Stimulated activated naive CD8-positive, alpha-beta T cell treated with anti-CD3 and anti-CD28 coated beads, Interleukin-15, amount 100 ng/mL, for 72 hours (primary cell): Measurements from ENCODE around the gene ANXA8.
"Not testable (repeated sequence)": the region's sequence is repeated elsewhere in the genome, so short reads cannot be mapped to it uniquely, and the experiment has no call there.

Source experiments
- ATAC-seq: fragments of 150-1000 bp; cut with Tn5 transposase; 2 replicates; pipeline ENCODE4 v1.10.0; 2021; ENCODE audit warnings: mild to moderate bottlenecking, moderate library complexity
- DNase-seq, 2 donors: peaks; one replicate each; pipeline ENCODE4 v3.0.0; 2021 to 2022
- H3K27ac Mint-ChIP-seq, 2 donors: one replicate each; pipeline ENCODE4 v1.8.0; 2022; ENCODE audit warnings: mild to moderate bottlenecking in 2 of 2, mixed read lengths in 2 of 2, moderate library complexity in 2 of 2
- H3K27me3 Mint-ChIP-seq: one replicate; pipeline ENCODE4 v1.8.0; 2022; ENCODE audit warnings: mixed read lengths
- H3K4me1 Mint-ChIP-seq: one replicate; pipeline ENCODE4 v1.8.0; 2022; ENCODE audit warnings: mild to moderate bottlenecking, mixed read lengths
- H3K4me3 Mint-ChIP-seq, 2 donors: one replicate each; pipeline ENCODE4 v1.8.0; 2022; ENCODE audit warnings: mild to moderate bottlenecking in 2 of 2, mixed read lengths in 2 of 2, moderate library complexity in 1 of 2
- H3K9me3 Mint-ChIP-seq, 2 donors: one replicate each; pipeline ENCODE4 v1.8.0; 2022; ENCODE audit warnings: mixed read lengths in 2 of 2

The ANXA8 gene

DNA sequence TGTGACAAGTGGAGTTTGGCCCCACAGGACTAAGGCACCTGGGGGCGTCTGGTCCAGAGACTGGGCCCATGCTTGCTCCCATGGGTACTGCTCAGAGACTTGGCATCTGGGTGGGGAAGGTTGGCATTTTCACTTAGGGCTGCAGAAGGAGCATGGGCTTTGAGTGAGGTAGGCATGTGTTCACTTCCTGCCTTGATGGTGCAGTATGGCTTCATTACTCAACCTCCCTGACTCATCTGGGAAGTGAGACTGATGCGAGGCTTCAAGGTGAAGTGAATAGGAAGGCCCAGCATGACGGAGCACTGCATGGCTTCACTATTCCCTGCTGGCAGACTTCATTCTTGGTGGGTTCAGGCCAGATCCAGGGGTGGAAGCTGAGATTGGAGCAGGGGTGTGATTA is 11.3 kb downstream of the ANXA8 start:
- not testable (repeated sequence) for H3K27me3 Mint-ChIP-seq, H3K4me3 Mint-ChIP-seq, H3K9me3 Mint-ChIP-seq, DNase-seq, H3K4me1 Mint-ChIP-seq, H3K27ac Mint-ChIP-seq
- peak; percentile 93 for ATAC-seq

DNA sequence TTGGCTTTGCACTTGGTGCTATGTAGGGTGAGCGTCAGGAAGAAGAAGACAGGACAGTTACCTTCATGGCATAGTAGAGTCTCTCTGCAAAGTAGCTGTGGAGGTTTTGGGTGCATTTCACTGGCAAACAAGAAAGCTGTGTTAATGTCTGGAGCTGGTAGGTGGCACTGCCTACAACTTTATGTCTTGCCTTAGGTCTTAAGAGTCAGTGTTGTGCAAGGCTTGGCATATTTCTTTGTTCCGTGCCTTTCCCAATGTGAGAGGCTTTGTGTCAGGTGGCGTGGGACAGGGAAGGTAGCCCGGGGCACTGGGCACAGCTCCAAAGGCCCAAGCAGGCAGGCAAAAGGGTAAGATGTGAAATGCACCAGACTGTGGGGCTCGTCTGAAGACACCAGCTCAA is 11.8 kb downstream of the ANXA8 start:
- not testable (repeated sequence) for H3K9me3 Mint-ChIP-seq, ATAC-seq, DNase-seq, H3K4me3 Mint-ChIP-seq, H3K27me3 Mint-ChIP-seq, H3K4me1 Mint-ChIP-seq, H3K27ac Mint-ChIP-seq

DNA sequence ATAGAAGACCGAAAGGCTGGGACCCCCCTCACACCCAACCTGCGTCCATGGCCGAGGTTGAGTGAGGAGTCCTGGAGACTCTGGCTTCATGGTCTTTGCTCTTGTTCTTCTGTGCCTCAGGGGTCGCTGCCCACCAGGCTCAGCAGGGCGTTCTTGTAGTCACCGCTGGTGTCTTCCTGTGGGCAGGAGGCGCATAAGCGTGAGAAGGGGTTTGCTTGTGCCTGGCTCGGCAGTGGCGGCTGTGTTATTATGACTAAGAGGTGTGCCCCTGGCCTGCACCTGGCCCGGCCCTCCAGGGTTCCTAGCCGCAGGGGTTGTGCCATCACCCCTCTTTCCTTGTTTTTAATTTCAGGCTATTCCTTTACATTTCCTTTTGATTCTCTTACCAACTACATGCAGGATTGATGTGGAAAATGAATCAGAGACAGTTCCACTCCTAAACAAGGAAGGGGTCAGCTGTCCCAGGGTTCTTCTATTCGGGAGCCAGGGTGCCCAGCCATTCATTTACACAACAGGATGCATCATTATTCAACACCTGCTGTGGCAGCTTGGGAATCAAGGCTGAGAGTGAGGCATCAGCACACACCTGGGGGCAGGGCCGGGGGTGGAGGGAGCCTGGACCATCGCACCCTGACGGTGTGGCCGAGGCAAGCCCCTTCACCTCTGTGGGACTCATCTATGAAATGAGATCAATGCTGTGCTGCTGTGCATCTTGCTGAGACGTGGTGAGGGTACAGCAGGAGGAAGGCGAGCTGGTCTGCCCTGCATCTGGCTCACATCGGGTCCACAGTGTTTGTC is 15.0 kb downstream of the ANXA8 start:
- not testable (repeated sequence) for H3K27ac Mint-ChIP-seq, ATAC-seq, H3K4me3 Mint-ChIP-seq, H3K9me3 Mint-ChIP-seq, H3K4me1 Mint-ChIP-seq, H3K27me3 Mint-ChIP-seq, DNase-seq

DNA sequence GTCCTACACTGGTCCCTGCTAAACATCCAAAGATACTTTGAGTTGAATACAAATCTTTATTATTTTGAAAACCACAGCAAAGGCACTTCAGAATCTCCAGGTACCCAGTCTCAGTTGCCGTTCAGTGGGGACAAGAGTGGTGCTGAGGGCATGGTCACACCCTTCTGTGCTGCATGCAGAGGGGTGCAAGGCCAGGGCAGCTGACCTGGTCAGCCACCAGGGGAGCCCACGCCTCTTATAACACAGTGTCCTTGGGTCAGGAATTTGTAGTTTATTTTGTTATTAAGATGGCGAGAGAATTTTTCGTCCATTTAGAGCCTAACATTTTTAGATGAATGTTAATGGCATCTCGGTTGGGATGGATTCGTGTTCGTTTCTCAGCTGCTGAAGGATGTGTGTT is 16.0 kb downstream of the ANXA8 start:
- not testable (repeated sequence) for ATAC-seq, H3K9me3 Mint-ChIP-seq, H3K4me3 Mint-ChIP-seq, DNase-seq, H3K4me1 Mint-ChIP-seq, H3K27ac Mint-ChIP-seq, H3K27me3 Mint-ChIP-seq

DNA sequence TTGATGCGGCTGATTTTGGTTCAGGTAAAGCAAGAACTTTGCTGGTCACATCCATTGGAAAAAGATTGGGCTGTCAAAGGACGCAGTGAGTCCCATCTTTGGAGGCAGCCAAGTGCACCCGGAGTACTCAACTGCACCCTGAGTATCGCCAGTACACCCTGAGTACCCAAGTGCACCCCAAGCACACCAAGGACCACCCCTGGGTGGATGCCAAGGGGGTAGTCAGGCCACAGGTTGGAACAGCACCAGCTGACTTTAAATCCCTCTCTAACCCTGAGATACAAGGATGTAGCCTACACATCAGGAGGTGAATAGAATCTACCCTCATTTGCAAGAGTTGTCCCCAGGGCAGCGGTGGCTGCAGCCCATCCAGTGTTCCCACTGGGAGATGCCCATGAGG is 16.5 kb downstream of the ANXA8 start:
- not testable (repeated sequence) for ATAC-seq, H3K4me3 Mint-ChIP-seq, H3K27ac Mint-ChIP-seq, DNase-seq, H3K27me3 Mint-ChIP-seq, H3K9me3 Mint-ChIP-seq, H3K4me1 Mint-ChIP-seq

DNA sequence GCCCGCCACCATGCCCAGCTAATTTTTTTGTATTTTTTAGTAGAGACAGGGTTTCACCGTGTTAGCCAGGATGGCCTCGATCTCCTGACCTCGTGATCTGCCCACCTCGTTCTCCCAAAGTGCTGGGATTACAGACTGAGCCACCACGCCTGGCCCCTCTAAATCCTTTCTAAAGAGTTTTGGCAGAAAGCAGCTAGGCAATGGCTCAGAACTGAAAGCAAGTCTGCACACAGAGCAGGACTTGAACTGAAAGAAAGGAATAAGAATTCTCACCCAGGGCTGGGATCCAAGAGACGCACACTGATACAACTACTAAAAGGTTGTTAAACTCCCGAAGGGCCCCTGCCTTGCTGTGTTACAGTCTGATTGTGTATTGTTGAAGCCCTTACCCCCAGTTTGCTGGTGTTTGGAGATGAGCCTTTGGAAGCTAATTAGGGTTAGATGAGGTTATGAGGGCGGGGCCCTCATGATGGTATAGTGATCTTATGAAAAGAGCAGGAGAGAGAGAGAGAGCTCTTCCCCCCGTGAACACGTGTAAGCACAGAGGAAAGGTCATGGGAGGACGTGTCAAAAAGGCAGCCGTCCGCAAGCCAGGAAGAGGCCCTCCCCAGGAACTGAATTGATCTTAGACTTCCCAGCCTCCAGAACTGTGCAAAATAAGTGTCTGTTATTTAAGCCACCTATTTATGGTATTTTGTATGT is 18.5 kb downstream of the ANXA8 start:
- ATAC-seq, H3K27ac Mint-ChIP-seq, H3K4me1 Mint-ChIP-seq, H3K9me3 Mint-ChIP-seq, H3K4me3 Mint-ChIP-seq, H3K27me3 Mint-ChIP-seq, DNase-seq: not testable (repeated sequence)

DNA sequence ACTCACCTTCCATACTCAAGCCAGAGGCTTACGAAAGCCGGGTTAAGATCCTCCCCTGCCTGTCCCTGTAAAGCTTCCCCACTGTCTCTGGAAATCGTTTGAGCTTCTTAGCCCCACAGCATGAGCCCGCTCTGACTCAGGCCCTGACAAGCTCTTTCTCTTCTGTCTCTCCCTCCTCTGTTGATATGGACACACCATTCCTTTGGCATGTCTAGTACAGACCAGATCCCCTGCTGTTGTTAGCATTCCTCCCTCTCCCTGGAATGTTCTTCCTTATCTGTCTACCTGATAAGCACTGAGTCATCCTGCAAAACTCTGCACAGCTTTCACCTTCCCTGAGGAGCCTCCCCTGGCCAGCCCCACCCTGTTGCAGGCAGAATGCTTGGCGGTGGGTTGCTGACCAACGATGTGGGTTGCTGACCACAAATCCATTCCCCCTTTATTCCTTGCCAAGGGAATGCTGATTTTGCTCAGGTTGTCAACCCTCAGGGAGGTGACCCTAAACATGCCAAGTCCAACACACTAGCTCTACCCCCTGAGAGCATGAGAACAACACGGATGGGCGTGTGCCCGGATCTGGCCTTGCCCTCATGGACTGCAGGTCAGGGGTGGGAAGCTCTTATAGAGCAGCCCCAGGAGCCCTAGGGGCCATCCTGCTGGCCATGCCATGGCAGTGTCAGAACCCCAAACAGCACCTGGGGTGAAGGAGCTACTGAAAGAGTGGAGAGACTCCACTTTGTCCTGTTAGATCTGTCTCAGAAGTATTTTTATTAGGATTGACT is 21.1 kb downstream of the ANXA8 start:
- not testable (repeated sequence) for H3K27me3 Mint-ChIP-seq, H3K4me1 Mint-ChIP-seq, H3K27ac Mint-ChIP-seq, H3K4me3 Mint-ChIP-seq, DNase-seq, ATAC-seq, H3K9me3 Mint-ChIP-seq

DNA sequence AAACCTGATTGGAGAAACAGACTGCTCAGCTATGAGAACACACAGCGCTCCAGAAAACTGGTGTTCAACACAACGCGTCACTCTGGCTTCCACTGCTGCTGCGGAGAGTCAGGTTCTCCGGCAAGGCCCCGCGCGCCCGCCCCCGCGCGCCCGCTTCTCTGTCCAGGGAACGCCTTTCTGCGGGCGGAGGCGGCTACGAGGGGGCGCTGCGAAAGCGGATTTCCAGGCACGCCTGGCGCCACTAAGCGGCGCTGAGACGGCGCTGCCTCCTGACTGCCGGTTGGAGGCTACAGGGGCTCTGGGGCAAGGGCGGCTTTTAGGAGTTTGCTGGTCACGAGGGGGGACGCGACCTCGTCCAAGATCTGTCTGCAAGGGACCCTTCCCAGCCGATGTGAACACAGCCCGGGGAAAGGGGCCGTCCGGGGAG is 22.6 kb downstream of the ANXA8 start:
- H3K9me3 Mint-ChIP-seq, H3K27ac Mint-ChIP-seq, H3K4me1 Mint-ChIP-seq: not testable (repeated sequence)
- H3K4me3 Mint-ChIP-seq: peak overlapping the region; percentile 49 to 57
- DNase-seq (peak in 1 of 2 donors; percentile 21), ATAC-seq (peak; percentile 77)
- peaks cover 13% of the 10 kb centered on the region for H3K27me3 Mint-ChIP-seq

DNA sequence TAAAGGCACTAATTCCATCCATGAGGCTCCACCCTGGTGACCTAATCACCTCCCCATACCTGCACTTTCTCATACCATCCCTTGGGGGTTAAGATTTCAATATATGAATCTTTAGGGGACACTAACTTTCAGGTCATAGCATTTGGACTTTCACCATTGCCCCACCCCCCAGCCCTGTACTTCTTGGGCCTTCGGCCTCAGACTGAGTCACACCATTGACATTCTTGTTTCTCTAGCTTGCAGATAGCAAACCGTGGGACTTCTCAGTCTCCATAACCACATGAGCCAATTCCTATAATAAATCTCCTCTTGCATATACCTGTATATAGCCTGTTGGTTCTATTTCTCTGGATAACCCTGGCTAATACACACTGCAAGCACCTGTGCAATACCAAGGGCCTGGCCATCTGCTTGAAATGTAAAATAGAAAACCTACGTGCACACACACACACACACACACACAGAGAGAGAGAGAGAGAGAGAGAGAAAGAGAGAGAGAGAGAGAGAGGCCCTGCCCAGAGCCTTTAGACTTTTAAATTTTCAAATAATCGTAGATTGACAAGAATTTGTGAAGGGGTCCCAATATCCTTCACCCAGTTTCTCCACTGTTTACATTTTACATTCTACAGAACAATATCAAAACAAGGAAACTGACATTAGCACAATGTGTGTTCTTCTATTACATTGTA is 25.3 kb downstream of the ANXA8 start:
- ATAC-seq (no peak), DNase-seq (no peak)
- Mint-ChIP-seq H3K27ac (no peak overlapping the region), H3K4me3 (no peak overlapping the region), H3K9me3 (no peaks in the 10 kb centered on the region), H3K27me3 (peaks cover 32% of the 10 kb centered on the region), H3K4me1 (peaks cover 9% of the 10 kb centered on the region)

DNA sequence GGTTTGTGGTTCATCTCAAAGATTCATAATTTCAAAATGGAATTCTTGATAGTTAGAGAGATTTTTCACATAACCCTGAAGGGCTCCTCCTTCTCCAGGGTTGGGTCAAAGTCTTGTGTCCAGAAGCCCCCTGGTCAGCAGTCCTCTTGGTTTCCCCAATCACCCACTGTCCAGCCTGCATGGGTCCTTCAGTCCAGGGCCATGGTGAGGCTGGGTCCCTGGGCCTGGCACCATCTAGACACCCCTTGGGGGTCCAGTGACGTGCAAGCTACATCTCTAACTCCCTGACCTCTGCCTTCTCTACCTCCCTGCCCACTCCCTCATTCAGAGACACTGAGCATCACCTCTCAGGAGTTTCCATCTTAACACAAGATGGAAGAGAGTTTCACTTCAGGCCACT is 26.1 kb downstream of the ANXA8 start:
- no peak for ATAC-seq
- Mint-ChIP-seq H3K4me3 (no peak overlapping the region), H3K9me3 (no peaks in the 10 kb centered on the region), H3K27ac (no peak overlapping the region), H3K27me3 (peaks cover 35% of the 10 kb centered on the region), H3K4me1 (peaks cover 9% of the 10 kb centered on the region)
- no peak for DNase-seq

DNA sequence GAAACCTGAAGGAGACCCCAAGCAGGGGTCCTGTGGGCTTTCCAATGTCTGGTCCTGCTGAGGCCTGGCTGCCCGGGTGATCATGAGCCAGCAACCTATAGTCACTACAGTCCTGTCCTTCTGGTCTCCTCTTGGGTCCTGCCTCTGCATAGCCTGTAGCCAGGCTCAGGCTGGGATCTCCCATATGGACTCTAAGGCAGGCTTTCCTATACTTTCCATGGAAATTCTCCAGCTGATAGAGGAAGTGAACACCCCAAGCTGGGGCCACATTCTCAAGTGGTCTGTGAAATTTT is 26.4 kb downstream of the ANXA8 start:
- Mint-ChIP-seq H3K4me1 (peaks cover 11% of the 10 kb centered on the region), H3K4me3 (no peak overlapping the region), H3K27ac (no peak overlapping the region), H3K27me3 (peaks cover 38% of the 10 kb centered on the region), H3K9me3 (no peaks in the 10 kb centered on the region)
- ATAC-seq (no peak), DNase-seq (no peak)

DNA sequence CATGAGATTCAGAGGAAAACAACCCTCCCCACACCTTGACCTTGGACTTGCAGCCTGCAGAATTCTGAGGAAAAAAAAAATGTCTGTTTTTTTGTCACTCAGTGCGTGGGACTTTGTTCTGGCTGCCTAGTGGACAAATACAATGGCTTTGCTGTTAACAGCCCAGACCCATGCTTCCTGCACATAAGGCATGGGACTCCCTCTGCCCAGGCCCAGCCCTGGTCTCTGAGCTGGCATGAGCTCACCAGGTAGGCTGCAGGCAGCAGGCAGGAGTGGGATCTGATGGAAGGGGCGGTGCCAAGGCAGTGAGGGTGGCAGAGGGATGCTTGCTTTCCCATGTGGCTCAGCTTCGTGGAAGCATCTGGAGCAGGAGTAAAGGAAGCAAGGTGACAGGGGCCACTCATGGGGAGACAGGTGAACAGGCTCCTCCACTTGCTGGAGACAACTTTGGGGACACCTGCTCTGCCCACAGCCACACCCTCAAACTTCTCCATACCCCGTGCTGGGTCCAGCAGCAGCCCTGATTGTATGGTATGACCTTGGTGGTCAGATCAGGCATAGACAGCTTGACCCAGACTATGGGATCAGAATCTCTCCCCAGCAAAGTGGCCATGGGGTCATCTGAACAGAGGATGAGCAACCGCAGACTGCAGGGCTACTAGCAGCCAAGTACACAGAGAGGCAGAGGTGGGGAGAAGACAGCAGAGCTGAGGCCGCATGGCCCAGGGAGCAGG is 27.0 kb downstream of the ANXA8 start:
- Mint-ChIP-seq H3K27ac (no peak overlapping the region), H3K27me3 (peaks cover 42% of the 10 kb centered on the region), H3K4me3 (no peak overlapping the region), H3K4me1 (peaks cover 14% of the 10 kb centered on the region), H3K9me3 (no peaks in the 10 kb centered on the region)
- DNase-seq (no peak), ATAC-seq (no peak)

DNA sequence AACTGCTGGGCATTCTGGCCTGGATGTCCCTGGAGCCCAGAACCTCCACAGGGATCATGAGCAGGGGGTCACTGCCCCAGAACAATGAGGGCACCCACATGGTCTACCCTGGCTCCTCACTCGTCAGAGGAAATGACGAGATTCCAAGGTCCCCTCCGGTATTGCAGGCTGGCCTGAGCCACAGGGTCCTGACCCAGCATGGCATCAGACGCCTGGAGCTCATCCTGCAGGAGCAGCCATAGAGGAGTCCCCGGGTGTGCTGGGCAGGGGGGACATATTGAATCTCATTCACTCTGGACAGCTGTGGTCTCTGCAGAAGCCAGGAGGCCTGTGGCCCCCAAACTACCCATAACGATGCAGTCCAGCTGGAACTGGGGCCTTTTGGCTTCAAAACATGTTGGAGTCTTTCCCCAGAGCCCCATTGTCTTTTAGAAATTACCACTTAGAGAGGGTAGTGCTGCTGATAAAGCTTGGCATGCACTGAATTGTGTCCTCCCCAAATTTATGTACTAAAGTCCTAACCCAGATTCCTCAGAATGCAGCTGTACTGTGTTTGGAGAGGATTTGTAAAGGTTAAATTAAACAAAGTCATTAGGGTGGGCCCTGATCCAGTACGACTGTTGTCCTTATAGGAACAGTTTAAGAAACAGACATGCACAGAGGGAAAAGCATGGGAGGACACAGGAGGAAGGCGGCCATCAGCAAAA is 27.7 kb downstream of the ANXA8 start:
- Mint-ChIP-seq H3K4me1 (peaks cover 10% of the 10 kb centered on the region), H3K27ac (no peak overlapping the region), H3K9me3 (no peaks in the 10 kb centered on the region), H3K4me3 (no peak overlapping the region), H3K27me3 (peaks cover 42% of the 10 kb centered on the region)
- ATAC-seq: no peak
- DNase-seq: no peak

DNA sequence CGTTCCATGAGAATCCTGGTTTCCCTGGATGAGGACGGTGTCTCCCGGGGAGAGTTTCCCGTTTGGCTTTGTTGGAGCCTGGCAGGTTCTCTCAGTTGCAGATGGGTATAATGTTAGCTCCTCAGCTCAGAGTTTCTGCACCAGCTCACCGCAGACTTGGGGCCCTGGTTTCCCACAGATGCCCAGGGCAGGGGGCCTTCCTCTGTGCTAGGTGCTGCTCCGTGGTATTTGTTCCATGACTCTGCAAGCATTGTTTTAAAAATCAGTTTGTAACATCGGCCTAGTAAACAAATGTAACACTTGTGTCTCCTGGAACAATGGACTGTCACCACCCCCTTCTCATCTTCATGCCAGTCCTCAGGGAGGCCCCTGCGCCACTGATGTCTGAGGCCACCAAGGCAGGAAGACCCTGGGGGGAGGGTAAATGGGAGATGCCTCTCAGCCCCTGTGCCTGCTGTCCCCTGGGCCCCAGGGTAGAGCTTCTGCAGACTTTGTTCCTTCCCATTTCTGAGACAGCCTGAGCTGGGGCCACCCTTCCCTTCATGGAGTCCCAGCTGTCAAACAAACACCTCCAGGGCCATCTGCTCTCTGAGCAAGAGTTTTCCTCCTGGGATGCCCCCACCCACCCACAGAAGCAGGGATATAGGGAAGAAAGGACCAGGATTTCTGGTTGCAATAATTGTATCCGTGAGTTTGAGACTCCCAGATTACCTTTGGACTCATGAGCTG is 28.4 kb downstream of the ANXA8 start:
- ATAC-seq, H3K27ac Mint-ChIP-seq, H3K4me3 Mint-ChIP-seq, H3K4me1 Mint-ChIP-seq, DNase-seq, H3K9me3 Mint-ChIP-seq: not testable (repeated sequence)
- peaks cover 42% of the 10 kb centered on the region for H3K27me3 Mint-ChIP-seq
